GM12878 (cell line): ENCODE measurements around the gene RAB15. TPM values are rescaled to one million over a fixed set of nuclear protein-coding genes. Genes with fewer than 3 reads are reported as not detected.

Experiments used
- BCL3 ChIP-seq: IDR thresholded peaks from 2 replicates; pipeline ENCODE4 v1.6.1; 2011; ENCODE audit warnings: borderline replicate concordance, low read depth, mild to moderate bottlenecking, moderate library complexity, low read length; ENCODE audit not compliant: insufficient read depth, poor library complexity, severe bottlenecking
- BHLHE40 ChIP-seq, 2 experiments: fragments of 450-650 bp in 1 of 2; IDR thresholded peaks; 2 replicates each; pipeline ENCODE4 v1.6.1; 2011 to 2017; ENCODE audit warnings: low read depth in 2 of 2, borderline replicate concordance in 1 of 2, improper control_type of control experiment in 1 of 2, low read length in 1 of 2, mild to moderate bottlenecking in 1 of 2
- CEBPZ ChIP-seq: fragments of 150-350 bp; IDR thresholded peaks from 2 replicates; pipeline ENCODE4 v1.6.1; 2016; ENCODE audit warnings: low read depth, low read length
- CHD1 ChIP-seq: IDR thresholded peaks from 2 replicates; pipeline ENCODE4 v1.6.1; 2012; ENCODE audit warnings: low read depth, low read length, improper control_type of control experiment
- CHD2 ChIP-seq: IDR thresholded peaks from 2 replicates; pipeline ENCODE4 v1.6.1; 2011; ENCODE audit warnings: low read depth, low read length, improper control_type of control experiment, borderline replicate concordance
- CHD4 ChIP-seq: fragments of 200-600 bp; sonication (generic); IDR thresholded peaks from 2 replicates; pipeline ENCODE4 v1.6.1; 2016; ENCODE audit warnings: mild to moderate bottlenecking
- EP300 ChIP-seq, 2 experiments: fragments of 150-350 bp in 1 of 2; IDR thresholded peaks; 2 replicates each; pipeline ENCODE4 v1.6.1; 2011 to 2012; ENCODE audit warnings: low read depth in 2 of 2, low read length in 2 of 2, borderline replicate concordance in 1 of 2, improper control_type of control experiment in 1 of 2, inconsistent platforms in 1 of 2; ENCODE audit not compliant: control insufficient read depth in 1 of 2
- HCFC1 ChIP-seq: fragments of 150-350 bp; IDR thresholded peaks from 2 replicates; pipeline ENCODE4 v1.6.1; 2014; ENCODE audit warnings: low read length
- HDAC6 ChIP-seq: fragments of 200-600 bp; sonication (generic); IDR thresholded peaks from one replicate; pipeline ENCODE4 v1.8.0; 2017; ENCODE audit warnings: antibody characterized with exemption; ENCODE audit not compliant: unreplicated experiment
- IKZF2 ChIP-seq, 2 experiments: fragments of 450-650 bp; IDR thresholded peaks; 2 replicates each; pipeline ENCODE4 v1.6.1; 2017; ENCODE audit warnings: mild to moderate bottlenecking in 2 of 2, moderate library complexity in 2 of 2
- LARP7 ChIP-seq: fragments of 450-650 bp; IDR thresholded peaks from 2 replicates; pipeline ENCODE4 v1.6.1; 2017; ENCODE audit warnings: mild to moderate bottlenecking
- MTA3 ChIP-seq: IDR thresholded peaks from 2 replicates; pipeline ENCODE4 v1.6.1; 2012; ENCODE audit warnings: low read length, inconsistent platforms, borderline replicate concordance
- MXI1 ChIP-seq: fragments of 150-350 bp; IDR thresholded peaks from 2 replicates; pipeline ENCODE4 v1.6.1; 2011; ENCODE audit warnings: low read depth, mild to moderate bottlenecking, inconsistent platforms, low read length, improper control_type of control experiment
- NFIC ChIP-seq: IDR thresholded peaks from 2 replicates; pipeline ENCODE4 v1.6.1; 2012; ENCODE audit warnings: low read depth, mild to moderate bottlenecking, inconsistent platforms, low read length, moderate library complexity
- RAD21 ChIP-seq: IDR thresholded peaks from 2 replicates; pipeline ENCODE4 v1.6.1; 2011; ENCODE audit warnings: mild to moderate bottlenecking, low read depth, low read length, moderate library complexity; ENCODE audit not compliant: insufficient read depth
- SMAD1 ChIP-seq: fragments of 450-650 bp; IDR thresholded peaks from 2 replicates; pipeline ENCODE4 v1.6.1; 2018; ENCODE audit warnings: mild to moderate bottlenecking, low read depth; ENCODE audit not compliant: partially characterized antibody
- TAF1 ChIP-seq: IDR thresholded peaks from 2 replicates; pipeline ENCODE4 v1.6.1; 2011; ENCODE audit warnings: mild to moderate bottlenecking, low read depth, low read length, borderline replicate concordance
- TARDBP ChIP-seq: IDR thresholded peaks from 2 replicates; pipeline ENCODE4 v1.6.1; 2016; ENCODE audit warnings: borderline replicate concordance
- TBL1XR1 ChIP-seq: IDR thresholded peaks from 2 replicates; pipeline ENCODE4 v1.6.1; 2012; ENCODE audit warnings: low read depth, low read length, improper control_type of control experiment
- WRNIP1 ChIP-seq: IDR thresholded peaks from 2 replicates; pipeline ENCODE4 v1.6.1; 2011; ENCODE audit warnings: low read depth, low read length, improper control_type of control experiment, borderline replicate concordance
- YY1 ChIP-seq: IDR thresholded peaks from 2 replicates; pipeline ENCODE4 v1.6.1; 2011; ENCODE audit warnings: low read depth, mild to moderate bottlenecking, low read length
- polyA plus RNA-seq, 11 experiments: library from polyadenylated mRNA; depleted of rRNA in 4 of 11; unstranded in 6 of 11; stranded (reverse) in 5 of 11; fragments of >200 nt; fragmentation: Nextera tagmentation in 4 of 11; fragmentation: Illumina TruSeq in 1 of 11; extraction: Ambion mirVana in 4 of 11; extraction: Trizol in 1 of 11; gene quantifications; 1 replicate in 1 of 11; 2 replicates in 10 of 11; pipeline versions ENCODE4 v1.2.1 to v1.2.3, GENCODE V29; 2011 to 2016; ENCODE audit warnings: inconsistent platforms in 2 of 11, missing spikeins in 2 of 11, low read depth in 1 of 11
- total RNA-seq, 4 experiments: library from RNA; depleted of rRNA in 3 of 4; stranded (reverse); fragments of >200 nt in 3 of 4; fragmentation: Illumina TruSeq in 1 of 4; extraction: Trizol in 1 of 4; gene quantifications; 2 replicates each; pipeline versions ENCODE4 v1.2.1 to v1.2.3, GENCODE V29; 2013 to 2021

The RAB15 gene
- total and polyA plus RNA-seq, 10 of the 15 experiments (the other 5 are each of a cell fraction or from before 2014, with no cell fraction given), result 0.32 to 3.9 (median 2.1) TPM

GRCh38 chr14:65003394-65003793 is 31.3 kb upstream of the RAB15 start (continued):
- no peak for TF ChIP-seq CHD2
- no peak for TF ChIP-seq MTA3
- TF ChIP-seq HDAC6, result no peak
- TF ChIP-seq RAD21, result 0 out of 2 replicates have a peak, but pooled peaks have one; percentile 8
- TF ChIP-seq WRNIP1, result no peak
- TF ChIP-seq MXI1, result no peak
- TF ChIP-seq TARDBP, result no peak
- no peak for TF ChIP-seq BHLHE40 (IDR thresholded peaks at IDR 0.05; ENCODE audit: borderline replicate concordance in 1 of 2, low read depth in 2 of 2, low read length in 1 of 2)
- TF ChIP-seq YY1, result no peak
- no peak for TF ChIP-seq SMAD1
- TF ChIP-seq TBL1XR1, result no peak
- peak in 1 of 2 experiments; percentile 59; a peak in 2 of 4 replicates for TF ChIP-seq IKZF2 (IDR thresholded peaks at IDR 0.05)
- TF ChIP-seq LARP7, result no peak
- TF ChIP-seq CEBPZ, result no peak
- no peak for TF ChIP-seq TAF1
- TF ChIP-seq CHD4, result no peak
- peak; percentile 45 for TF ChIP-seq BCL3
- no peak for TF ChIP-seq CHD1
- TF ChIP-seq NFIC, result peak; percentile 62
- no peak for TF ChIP-seq HCFC1
- 0 out of 4 replicates have a peak, but pooled peaks of 1 of the 2 experiments have one; percentile 30 for TF ChIP-seq EP300 (IDR thresholded peaks at IDR 0.05; ENCODE audit: borderline replicate concordance in 1 of 2, control insufficient read depth in 1 of 2, low read depth in 2 of 2, low read length in 2 of 2)
